GM18508 (cell line): ENCODE measurements around the gene TMSB15C.
"Not testable (repeated sequence)": the region's sequence is repeated elsewhere in the genome, so short reads cannot be mapped to it uniquely, and the experiment has no call there.

Source experiments
- ATAC-seq: cut with Tn5 transposase; IDR thresholded peaks from one replicate; pipeline ENCODE4 v1.9.1; 2021; ENCODE audit warnings: moderate number of reproducible peaks; ENCODE audit not compliant: insufficient read depth, unreplicated experiment

TMSB15C gene

GRCh38 chrX:104075778-104076445 lies at the start of gene TMSB15C:
TMSB15C (minus strand) TSS chrX:104076236.
- ATAC-seq, result peak; percentile 79

- ATAC-seq, result peak; percentile 64
These were observed 46.8 kb upstream of the TMSB15C start for GRCh38 chrX:104122829-104123228.

- no peak for ATAC-seq
These were observed 42.7 kb upstream of the TMSB15C start for GRCh38 chrX:104118765-104119164.

- no peak for ATAC-seq
These were observed 41.7 kb upstream of the TMSB15C start for GRCh38 chrX:104117759-104118158.

GRCh38 chrX:104113222-104113965 lies 37.4 kb upstream of the TMSB15C start:
- no peak for ATAC-seq

GRCh38 chrX:104112326-104112951 lies 36.4 kb upstream of the TMSB15C start, which contains the start of gene ZCCHC18:
ZCCHC18 (plus strand) TSS chrX:104112523; CDS start chrX:104114112, 1,589 bp downstream.
- ATAC-seq, result peak; percentile 52

- peak; percentile 38 for ATAC-seq
These were observed 34.6 kb upstream of the TMSB15C start for GRCh38 chrX:104110491-104111240.

- no peak for ATAC-seq
These were observed 32.9 kb upstream of the TMSB15C start for GRCh38 chrX:104108955-104109354.

GRCh38 chrX:104105330-104106262 lies 29.6 kb upstream of the TMSB15C start:
- no peak for ATAC-seq

- no peak for ATAC-seq
These were observed 28.6 kb upstream of the TMSB15C start for GRCh38 chrX:104104676-104105075.

GRCh38 chrX:104098919-104099318 lies 22.9 kb upstream of the TMSB15C start:
- ATAC-seq, result no peak

- ATAC-seq, result peak; percentile 95
These were observed 22.2 kb upstream of the TMSB15C start for GRCh38 chrX:104098151-104098808.

GRCh38 chrX:104085919-104086318 lies 9.9 kb upstream of the TMSB15C start:
- no peak for ATAC-seq

- ATAC-seq, result no peak
These were observed 9.4 kb upstream of the TMSB15C start for GRCh38 chrX:104085477-104085876.

- ATAC-seq, result no peak
These were observed 8.7 kb upstream of the TMSB15C start for GRCh38 chrX:104084534-104085277.

GRCh38 chrX:104084063-104084462 lies 8.0 kb upstream of the TMSB15C start:
- no peak for ATAC-seq

GRCh38 chrX:104077854-104078253 lies 1.8 kb upstream of the TMSB15C start:
- ATAC-seq, result not testable (repeated sequence)

GRCh38 chrX:104062636-104063035 lies 13.4 kb downstream of the TMSB15C start:
- ATAC-seq, result not testable (repeated sequence)
